Esophagus (tissue), 2 donors: ENCODE results near the gene PSMC3. TPM values are rescaled to one million over a fixed set of nuclear protein-coding genes. Genes with fewer than 3 reads are reported as not detected.

Source experiments
- H3K27ac ChIP-seq, 2 donors: one replicate each; pipeline ENCODE4 v1.5.1; 2013; ENCODE audit warnings: low read depth in 2 of 2, mild to moderate bottlenecking in 2 of 2, inconsistent platforms in 1 of 2, low read length in 1 of 2, moderate library complexity in 1 of 2
- H3K27me3 ChIP-seq, 2 donors: one replicate each; pipeline ENCODE4 v1.6.1; 2013; ENCODE audit warnings: low read length in 2 of 2, control low read depth in 1 of 2, mild to moderate bottlenecking in 1 of 2; ENCODE audit not compliant: insufficient read depth in 2 of 2, control insufficient read depth in 1 of 2
- H3K36me3 ChIP-seq, 2 donors: one replicate each; pipeline ENCODE4 v1.6.1; 2013; ENCODE audit warnings: low read length in 1 of 2; ENCODE audit not compliant: control insufficient read depth in 2 of 2, insufficient read depth in 2 of 2
- H3K4me1 ChIP-seq, 2 donors: one replicate each; pipeline ENCODE4 v1.6.1; 2013; ENCODE audit warnings: low read length in 1 of 2; ENCODE audit not compliant: control insufficient read depth in 2 of 2, insufficient read depth in 2 of 2
- H3K4me3 ChIP-seq, 2 donors: one replicate each; pipeline ENCODE4 v1.5.1; 2013; ENCODE audit warnings: low read length in 2 of 2, mild to moderate bottlenecking in 2 of 2, low read depth in 1 of 2, moderate library complexity in 1 of 2
- H3K9me3 ChIP-seq, 2 donors: one replicate each; pipeline ENCODE4 v1.6.1; 2013; ENCODE audit warnings: mild to moderate bottlenecking in 2 of 2, low read depth in 1 of 2, low read length in 1 of 2, moderate library complexity in 1 of 2; ENCODE audit not compliant: control insufficient read depth in 2 of 2, insufficient read depth in 1 of 2
- WGBS, 2 donors: extraction: QIAGEN DNeasy Blood & Tissue Kit; methylation state at CpG; one replicate each; pipeline ENCODE4 v1.1.7; 2013; 5-methylcytosine and 5-hydroxymethylcytosine counted together
- polyA plus RNA-seq, 2 donors: library from polyadenylated mRNA; stranded (reverse); fragments of 200-250 nt; gene quantifications; one replicate each; pipeline ENCODE4 v1.2.3, GENCODE V29; 2013
- donor health status: healthy with polysubstance abuse.
- donor health status: Bipolar disorder and iron deficiency.

The PSMC3 gene
- polyA plus RNA-seq, 2 donors: 90.3 to 137 TPM

- H3K4me1 ChIP-seq: peaks cover 7 to 18% of the 10 kb centered on the region in 2 donors
- WGBS, 2 donors: 3 to 4% methylated on average over 27 to 50 of the region's 50 CpGs
- peak overlapping the region; percentile 61 to 63 for H3K4me3 ChIP-seq
- no peaks in the 10 kb centered on the region for H3K9me3 ChIP-seq
- peaks cover 0 to 3% of the 10 kb centered on the region in 2 donors for H3K36me3 ChIP-seq
- no peaks in the 10 kb centered on the region for H3K27me3 ChIP-seq
- peak overlapping the region; percentile 70 to 89 for H3K27ac ChIP-seq
Measured at GRCh38 chr11:47408598-47409439, 17.4 kb downstream of the PSMC3 start.

- Histone ChIP-seq H3K9me3 (no peaks in the 10 kb centered on the region), H3K4me3 (peak within 1 kb of the TSS; percentile 61 to 63), H3K27me3 (no peaks in the 10 kb centered on the region), H3K27ac (peak within 1 kb of the TSS; percentile 77 to 94), H3K4me1 (peaks cover 7 to 18% of the 10 kb centered on the region in 2 donors), H3K36me3 (no peaks in the 10 kb centered on the region)
- 1% methylated on average over 47 to 70 of the region's 70 CpGs for WGBS, 2 donors
Measured at GRCh38 chr11:47407746-47408590, 18.3 kb downstream of the PSMC3 start, which contains the start of gene SLC39A13. SLC39A13 (plus strand) TSS chr11:47408590; CDS start chr11:47410095, 1,505 bp downstream.

- peaks cover 7 to 18% of the 10 kb centered on the region in 2 donors for H3K4me1 ChIP-seq
- H3K9me3 ChIP-seq: no peaks in the 10 kb centered on the region
- 40 to 49% methylated on average over 12 of the region's 12 CpGs for WGBS, 2 donors
- no peaks in the 10 kb centered on the region for H3K36me3 ChIP-seq
- H3K4me3 ChIP-seq: peak overlapping the region; percentile 60 to 63
- H3K27ac ChIP-seq: peak overlapping the region; percentile 77 to 94
- H3K27me3 ChIP-seq: no peaks in the 10 kb centered on the region
Measured at GRCh38 chr11:47406896-47407745, 19.1 kb downstream of the PSMC3 start.

- WGBS, 2 donors: 85 to 86% methylated on average over 3 of the region's 3 CpGs
- Histone ChIP-seq H3K9me3 (no peaks in the 10 kb centered on the region), H3K27ac (no peak overlapping the region), H3K27me3 (no peaks in the 10 kb centered on the region), H3K4me1 (peaks cover 0 to 15% of the 10 kb centered on the region in 2 donors), H3K36me3 (no peaks in the 10 kb centered on the region), H3K4me3 (no peak overlapping the region)
Measured at GRCh38 chr11:47403571-47403970, 22.7 kb downstream of the PSMC3 start.

GRCh38 chr11:47403135-47403534 is 23.1 kb downstream of the PSMC3 start:
- Histone ChIP-seq H3K27me3 (no peaks in the 10 kb centered on the region), H3K4me3 (no peak overlapping the region), H3K4me1 (peaks cover 0 to 19% of the 10 kb centered on the region in 2 donors), H3K27ac (no peak overlapping the region), H3K36me3 (no peaks in the 10 kb centered on the region), H3K9me3 (no peaks in the 10 kb centered on the region)
- 82% methylated on average over 4 of the region's 4 CpGs for WGBS, 2 donors

- 26 to 29% methylated on average over 8 of the region's 8 CpGs for WGBS, 2 donors
- H3K4me1 ChIP-seq: peaks cover 0 to 13% of the 10 kb centered on the region in 2 donors
- peak overlapping the region; percentile 74 to 80 for H3K27ac ChIP-seq
- no peaks in the 10 kb centered on the region for H3K27me3 ChIP-seq
- no peaks in the 10 kb centered on the region for H3K36me3 ChIP-seq
- no peak overlapping the region for H3K4me3 ChIP-seq
- H3K9me3 ChIP-seq: no peaks in the 10 kb centered on the region
Measured at GRCh38 chr11:47400768-47401279, 25.4 kb downstream of the PSMC3 start.

- Histone ChIP-seq H3K36me3 (no peaks in the 10 kb centered on the region), H3K27me3 (no peaks in the 10 kb centered on the region), H3K9me3 (no peaks in the 10 kb centered on the region), H3K4me3 (peak overlapping the region; percentile 42 to 43), H3K4me1 (peaks cover 0 to 13% of the 10 kb centered on the region in 2 donors), H3K27ac (peak overlapping the region; percentile 80 to 81)
- WGBS, 2 donors: 4 to 6% methylated on average over 33 to 46 of the region's 47 CpGs
Measured at GRCh38 chr11:47399860-47400767, 26.1 kb downstream of the PSMC3 start.

- WGBS, 2 donors: 53 to 80% methylated on average over 1 of the region's 1 CpG
- no peaks in the 10 kb centered on the region for H3K27me3 ChIP-seq
- no peak overlapping the region for H3K27ac ChIP-seq
- no peaks in the 10 kb centered on the region for H3K9me3 ChIP-seq
- no peaks in the 10 kb centered on the region for H3K36me3 ChIP-seq
- peaks cover 0 to 15% of the 10 kb centered on the region in 2 donors for H3K4me1 ChIP-seq
- H3K4me3 ChIP-seq: no peak overlapping the region
Measured at GRCh38 chr11:47398551-47398950, 27.7 kb downstream of the PSMC3 start.
